Keratinocyte (primary cell): ENCODE data around the gene THSD7B. TPM values are rescaled to one million over a fixed set of nuclear protein-coding genes. Genes with fewer than 3 reads are reported as not detected.
A peak's percentile ranks its signal among the peaks of the same experiment; 100 is the strongest.

Experiments used
- DNase-seq: peaks from one replicate; pipeline ENCODE4 v3.0.0-alpha.2; 2011; ENCODE audit warnings: low read depth, missing footprints, low spot score
- FAIRE-seq: peaks from 2 replicates; lab custom pipeline; 2011; peaks lifted over from hg19 to GRCh38; lab: Jason Lieb, UNC
- H2AFZ ChIP-seq: 2 replicates; pipeline ENCODE4 v1.6.0; 2012; ENCODE audit warnings: low read length, control low read depth, inconsistent platforms; ENCODE audit not compliant: control insufficient read depth
- H3K27ac ChIP-seq: 2 replicates; pipeline ENCODE4 v1.5.1; 2011; ENCODE audit warnings: low read length; ENCODE audit not compliant: control insufficient read depth, insufficient read depth
- H3K27me3 ChIP-seq: 3 replicates; pipeline ENCODE4 v1.6.0; 2011; ENCODE audit warnings: low read length; ENCODE audit not compliant: control insufficient read depth, insufficient read depth; ENCODE audit errors: extremely low read depth
- H3K36me3 ChIP-seq, 2 experiments: 2 replicates in 1 of 2; 3 replicates in 1 of 2; pipeline ENCODE4 v1.5.1; 2011; ENCODE audit warnings: low read length in 2 of 2, mild to moderate bottlenecking in 1 of 2; ENCODE audit not compliant: control insufficient read depth in 2 of 2, insufficient read depth in 2 of 2; ENCODE audit errors: extremely low read depth in 1 of 2
- H3K4me1 ChIP-seq: 3 replicates; pipeline ENCODE4 v1.5.1; 2011; ENCODE audit warnings: low read length; ENCODE audit not compliant: control insufficient read depth, insufficient read depth; ENCODE audit errors: extremely low read depth
- H3K4me2 ChIP-seq: 3 replicates; pipeline ENCODE4 v1.6.0; 2011; ENCODE audit warnings: low read depth, low read length; ENCODE audit not compliant: control insufficient read depth, insufficient read depth; ENCODE audit errors: extremely low read depth
- H3K4me3 ChIP-seq, 3 experiments: fragments of 200-600 bp in 1 of 3; sonication (generic) in 1 of 3; 2 replicates in 2 of 3; 3 replicates in 1 of 3; pipeline ENCODE4 v1.5.1; 2011 to 2016; ENCODE audit warnings: low read length in 3 of 3, mild to moderate bottlenecking in 3 of 3, control low read depth in 2 of 3, inconsistent platforms in 1 of 3, low read depth in 1 of 3, mixed read lengths in 1 of 3, mixed run types in 1 of 3, moderate library complexity in 1 of 3; ENCODE audit not compliant: control insufficient read depth in 2 of 3, insufficient read depth in 2 of 3; ENCODE audit errors: extremely low read depth in 1 of 3
- H3K79me2 ChIP-seq: 2 replicates; pipeline ENCODE4 v1.6.0; 2012; ENCODE audit warnings: low read length; ENCODE audit not compliant: control insufficient read depth, insufficient read depth
- H3K9ac ChIP-seq: 3 replicates; pipeline ENCODE4 v1.6.0; 2011; ENCODE audit warnings: low read length; ENCODE audit not compliant: control insufficient read depth, insufficient read depth; ENCODE audit errors: extremely low read depth
- H3K9me1 ChIP-seq: 3 replicates; pipeline ENCODE4 v1.6.0; 2011; ENCODE audit warnings: low read length; ENCODE audit not compliant: control insufficient read depth, insufficient read depth; ENCODE audit errors: extremely low read depth
- H3K9me3 ChIP-seq: 2 replicates; pipeline ENCODE4 v1.5.1; 2012; ENCODE audit warnings: low read depth, low read length; ENCODE audit not compliant: control insufficient read depth
- H4K20me1 ChIP-seq: 3 replicates; pipeline ENCODE4 v1.6.0; 2011; ENCODE audit warnings: low read length; ENCODE audit not compliant: control insufficient read depth, insufficient read depth; ENCODE audit errors: extremely low read depth
- CTCF ChIP-seq, 3 experiments: IDR thresholded peaks in 1 of 3; conservative IDR thresholded peaks in 1 of 3; optimal IDR thresholded peaks in 1 of 3; 2 replicates in 2 of 3; 3 replicates in 1 of 3; pipeline versions ENCODE3 to v1.5.1; 2011; ENCODE audit warnings: low read length in 3 of 3, mild to moderate bottlenecking in 3 of 3, moderate library complexity in 2 of 3, control low read depth in 1 of 3, inconsistent platforms in 1 of 3; ENCODE audit not compliant: insufficient read depth in 2 of 3; ENCODE audit errors: extremely low read depth in 1 of 3
- EZH2 ChIP-seq: IDR thresholded peaks from one replicate; pipeline ENCODE4 v1.6.1; 2012; ENCODE audit warnings: inconsistent platforms, mild to moderate bottlenecking, low read length, moderate library complexity
- dilution Hi-C: fragments of 300-500 bp; cut with MboI; formaldehyde crosslinking; loops from one replicate; pipeline ENCODE4 v1.7.0; 2020; ENCODE audit warnings: low sequenced_read_pairs; ENCODE audit not compliant: extremely low pct_ligation_motif_present
- polyA plus RNA-seq, 5 experiments: library from polyadenylated mRNA; depleted of rRNA in 3 of 5; stranded (reverse) in 3 of 5; stranded (forward) in 1 of 5; unstranded in 1 of 5; fragments of >200 nt; gene quantifications; 1 replicate in 1 of 5; 2 replicates in 3 of 5; 3 replicates in 1 of 5; pipeline versions ENCODE4 v1.2.1 to v1.2.3, GENCODE V29; 2011 to 2012; ENCODE audit warnings: missing spikeins in 2 of 5, low read depth in 1 of 5, low replicate concordance in 1 of 5

THSD7B gene
- polyA plus RNA-seq, 1 donor (not counting 4 experiments of a cell fraction or from before 2014, with no cell fraction given): 0.04 TPM

GRCh38 chr2:137638932-137639331 is 873.6 kb downstream of the THSD7B start:
- TF ChIP-seq CTCF (optimal IDR thresholded peaks at IDR 0.05 in 1 of 3, IDR thresholded peaks at IDR 0.05 in 1 of 3, conservative IDR thresholded peaks at IDR 0.05 in 1 of 3; ENCODE audit: extremely low read depth in 1 of 3, insufficient read depth in 2 of 3, low read length in 3 of 3): no peak
- no peak for TF ChIP-seq EZH2
- Histone ChIP-seq H3K27ac (no peak overlapping the region), H4K20me1 (no peaks in the 10 kb centered on the region), H3K9me3 (no peaks in the 10 kb centered on the region), H2AFZ (no peak overlapping the region), H3K9ac (no peak overlapping the region), H3K4me3 (no peak overlapping the region), H3K4me1 (no peaks in the 10 kb centered on the region), H3K79me2 (no peaks in the 10 kb centered on the region), H3K4me2 (no peak overlapping the region), H3K9me1 (no peaks in the 10 kb centered on the region), H3K27me3 (no peaks in the 10 kb centered on the region), H3K36me3 (no peaks in the 10 kb centered on the region)
- no peak for FAIRE-seq
- dilution Hi-C loops: no loop called here
- DNase-seq: no peak

DNA sequence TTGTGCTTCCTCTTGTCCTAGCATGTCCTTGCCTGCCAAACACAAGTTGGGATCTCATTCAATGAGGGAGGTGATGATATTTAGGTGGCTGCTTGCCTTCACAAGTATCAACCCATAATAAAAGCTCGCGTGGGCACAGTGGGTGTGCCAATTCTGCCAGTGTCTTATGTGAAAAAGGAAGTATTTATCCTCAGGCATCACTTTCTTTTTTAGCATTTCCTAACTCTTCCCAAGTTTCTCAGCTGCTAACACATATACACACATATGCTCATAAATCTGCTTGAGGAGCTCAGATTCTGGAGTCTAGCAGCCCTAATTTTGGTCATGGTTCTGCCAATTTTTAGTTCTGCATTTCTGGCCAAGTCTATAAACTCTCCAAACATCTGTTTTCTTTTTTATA is 879.4 kb downstream of the THSD7B start:
- H3K9me1 ChIP-seq: no peaks in the 10 kb centered on the region
- FAIRE-seq: no peak
- DNase-seq: no peak

More for the DNA sequence above, 879.4 kb downstream of the THSD7B start:
- H3K4me1 ChIP-seq: no peaks in the 10 kb centered on the region
- TF ChIP-seq EZH2: no peak
- TF ChIP-seq CTCF (optimal IDR thresholded peaks at IDR 0.05 in 1 of 3, IDR thresholded peaks at IDR 0.05 in 1 of 3, conservative IDR thresholded peaks at IDR 0.05 in 1 of 3; ENCODE audit: extremely low read depth in 1 of 3, insufficient read depth in 2 of 3, low read length in 3 of 3): no peak
- no peak overlapping the region for H3K9ac ChIP-seq
- H3K36me3 ChIP-seq: no peaks in the 10 kb centered on the region
- H3K4me3 ChIP-seq: no peak overlapping the region
- H3K4me2 ChIP-seq: peak overlapping the region; percentile 30
- H3K9me3 ChIP-seq: no peaks in the 10 kb centered on the region
- no peaks in the 10 kb centered on the region for H4K20me1 ChIP-seq
- no peaks in the 10 kb centered on the region for H3K27me3 ChIP-seq
- no peak overlapping the region for H3K27ac ChIP-seq
- H3K79me2 ChIP-seq: no peaks in the 10 kb centered on the region
- dilution Hi-C loops: no loop called here
- H2AFZ ChIP-seq: no peak overlapping the region
